LNCAP (cell line): ENCODE data around the gene CCDC92.

Source experiments
- TF ChIP-seq, protein P1 (sequence below): fragments of 450-650 bp; IDR thresholded peaks from 2 replicates; pipeline ENCODE4 v1.5.1; 2017; ENCODE audit warnings: mild to moderate bottlenecking

The CCDC92 gene

DNA sequence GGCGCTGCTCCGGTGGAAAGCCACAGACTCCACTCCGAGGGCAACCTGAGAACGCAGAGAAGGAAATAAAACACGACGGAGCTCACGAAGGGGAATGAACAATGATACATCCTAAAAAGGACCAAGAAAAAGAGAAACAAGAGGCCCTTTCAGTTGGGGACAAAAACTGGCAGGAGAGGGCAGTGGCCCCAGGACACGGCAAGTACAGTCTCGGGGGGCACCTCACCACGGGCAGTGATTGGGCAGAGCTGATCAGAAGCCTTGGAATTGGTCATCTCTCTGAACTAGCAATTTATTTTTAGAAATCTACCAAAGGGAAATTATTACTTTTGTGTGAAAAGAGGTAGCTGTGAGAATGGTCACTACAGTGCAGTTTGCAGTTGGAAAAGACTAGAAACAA lies 27.9 kb downstream of the CCDC92 start:
- TF ChIP-seq, protein P1, sequence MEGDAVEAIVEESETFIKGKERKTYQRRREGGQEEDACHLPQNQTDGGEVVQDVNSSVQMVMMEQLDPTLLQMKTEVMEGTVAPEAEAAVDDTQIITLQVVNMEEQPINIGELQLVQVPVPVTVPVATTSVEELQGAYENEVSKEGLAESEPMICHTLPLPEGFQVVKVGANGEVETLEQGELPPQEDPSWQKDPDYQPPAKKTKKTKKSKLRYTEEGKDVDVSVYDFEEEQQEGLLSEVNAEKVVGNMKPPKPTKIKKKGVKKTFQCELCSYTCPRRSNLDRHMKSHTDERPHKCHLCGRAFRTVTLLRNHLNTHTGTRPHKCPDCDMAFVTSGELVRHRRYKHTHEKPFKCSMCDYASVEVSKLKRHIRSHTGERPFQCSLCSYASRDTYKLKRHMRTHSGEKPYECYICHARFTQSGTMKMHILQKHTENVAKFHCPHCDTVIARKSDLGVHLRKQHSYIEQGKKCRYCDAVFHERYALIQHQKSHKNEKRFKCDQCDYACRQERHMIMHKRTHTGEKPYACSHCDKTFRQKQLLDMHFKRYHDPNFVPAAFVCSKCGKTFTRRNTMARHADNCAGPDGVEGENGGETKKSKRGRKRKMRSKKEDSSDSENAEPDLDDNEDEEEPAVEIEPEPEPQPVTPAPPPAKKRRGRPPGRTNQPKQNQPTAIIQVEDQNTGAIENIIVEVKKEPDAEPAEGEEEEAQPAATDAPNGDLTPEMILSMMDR: no peak

GRCh38 chr12:123943816-123944215 lies 28.8 kb downstream of the CCDC92 start:
- TF ChIP-seq, protein P1: no peak

DNA sequence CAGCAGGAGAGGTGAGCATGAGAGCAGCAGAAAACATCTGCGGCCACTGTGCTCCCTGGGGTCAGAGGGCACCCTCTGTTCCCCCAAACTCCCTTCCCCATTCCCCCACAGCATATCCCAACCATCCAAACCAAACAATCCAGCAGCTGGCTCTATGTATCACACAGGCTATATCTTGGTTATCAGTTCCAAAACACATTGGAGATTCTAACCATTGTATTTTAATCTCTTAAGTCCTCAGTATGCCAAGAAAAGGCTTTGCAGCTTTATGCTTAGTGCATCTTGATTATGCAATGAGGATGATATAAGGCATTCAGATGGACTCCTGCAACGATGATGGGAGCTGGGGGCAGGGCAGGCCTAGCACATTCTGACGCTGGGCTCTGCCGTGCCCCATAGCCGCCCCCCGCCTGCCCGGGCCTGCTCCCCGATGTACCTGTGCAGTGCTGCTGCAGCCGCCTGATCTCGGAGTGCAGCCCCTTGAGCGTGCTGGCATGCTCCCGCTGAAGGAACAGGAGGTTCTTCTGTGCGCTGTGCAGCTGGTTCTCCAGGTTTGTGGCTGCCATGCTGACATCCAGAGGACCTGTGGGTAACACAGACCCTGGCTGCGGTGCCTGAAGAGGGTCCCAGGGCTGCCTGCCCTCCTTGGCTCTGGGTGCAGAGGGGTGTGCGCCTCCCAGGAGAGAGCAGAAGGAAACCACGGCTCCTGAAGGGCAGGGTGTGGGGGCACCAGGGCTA lies 29.6 kb downstream of the CCDC92 start:
- TF ChIP-seq, protein P1: no peak

GRCh38 chr12:123942238-123942653 lies 30.4 kb downstream of the CCDC92 start:
- TF ChIP-seq, protein P1: no peak

DNA sequence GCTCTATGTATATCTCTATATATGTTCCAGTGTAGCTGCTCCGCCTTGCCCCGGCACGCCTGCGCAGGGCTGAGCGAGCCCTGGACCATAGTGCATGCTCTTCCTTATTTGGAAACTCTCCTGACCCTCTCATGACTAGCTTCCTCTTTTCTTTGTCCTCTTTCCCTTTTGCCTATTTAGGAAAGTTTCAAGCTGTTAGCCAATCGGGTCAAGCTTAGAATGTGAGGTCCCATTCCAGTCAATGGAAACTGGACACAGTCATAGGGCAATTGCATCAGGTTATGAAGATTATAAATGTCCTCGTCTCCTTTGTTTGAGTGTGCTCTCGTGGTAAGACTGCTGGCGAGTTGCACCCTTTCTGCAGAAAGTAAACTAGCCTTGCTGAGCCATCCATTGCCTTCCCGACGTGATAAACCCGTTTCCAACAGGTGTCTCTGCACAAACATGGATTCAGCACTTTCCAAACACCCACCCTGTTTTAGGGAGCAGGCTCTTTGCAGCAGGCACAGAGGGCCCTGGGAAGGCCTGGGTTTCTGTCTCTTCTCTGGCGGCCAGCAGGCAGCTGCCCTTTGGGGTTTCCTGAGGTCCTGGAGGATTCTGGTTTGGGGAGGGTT lies 30.9 kb downstream of the CCDC92 start:
- TF ChIP-seq, protein P1: no peak

- TF ChIP-seq, protein P1: no peak
These were observed 31.6 kb downstream of the CCDC92 start for GRCh38 chr12:123941000-123941399.

GRCh38 chr12:123940627-123940966 lies 32.0 kb downstream of the CCDC92 start:
- TF ChIP-seq, protein P1: no peak
